ENCODE measurements around the gene MYO5B.

Gene MYO5B

GRCh38 chr18:49988733-49989132, 206.2 kb downstream of the MYO5B start:
- Histone ChIP-seq H3K9me3 (ENCODE audit: control extremely low read depth in 1 of 5, control insufficient read depth in 4 of 5, insufficient read depth in 2 of 5, low read depth in 1 of 5, low read length in 4 of 5) (no peaks in the 10 kb centered on the region), H3K4me1 (ENCODE audit: control extremely low read depth in 1 of 4, control insufficient read depth in 4 of 4, insufficient read depth in 4 of 4, low read length in 3 of 4) (peaks cover 0 to 11% (median 0%) of the 10 kb centered on the region in 4 experiments), H3K4me3 (ENCODE audit: control insufficient read depth in 1 of 7, extremely low read depth in 1 of 7, insufficient read depth in 4 of 7, low read depth in 2 of 7, low read length in 6 of 7) (no peak overlapping the region), H3K36me3 (ENCODE audit: control insufficient read depth in 4 of 4, insufficient read depth in 4 of 4, low read length in 3 of 4) (no peaks in the 10 kb centered on the region), H3K27ac (ENCODE audit: insufficient read depth in 1 of 2, low read depth in 1 of 2, low read length in 2 of 2, poor library complexity in 1 of 2, severe bottlenecking in 2 of 2) (no peak overlapping the region), H3K27me3 (replicated peaks in 2 of 5; ENCODE audit: control insufficient read depth in 4 of 5, insufficient read depth in 5 of 5, low read length in 4 of 5) (peaks cover 0 to 6% (median 0%) of the 10 kb centered on the region in 5 experiments)
- ChIA-PET POLR2A (no interaction called here), CTCF (interaction anchor here (0.6 kb wide), 1 partner anchor 485 kb away, joined by 3 read pairs; no protein-coding TSS in a partner anchor)
- DNase-seq, result no peak
- WGBS (ENCODE audit: insufficient coverage), result 88% methylated on average over 2 of the region's 2 CpGs

GRCh38 chr18:49988101-49988500, 206.8 kb downstream of the MYO5B start:
- Histone ChIP-seq H3K27ac (ENCODE audit: insufficient read depth in 1 of 2, low read depth in 1 of 2, low read length in 2 of 2, poor library complexity in 1 of 2, severe bottlenecking in 2 of 2) (no peak overlapping the region), H3K4me1 (ENCODE audit: control extremely low read depth in 1 of 4, control insufficient read depth in 4 of 4, insufficient read depth in 4 of 4, low read length in 3 of 4) (peaks cover 0 to 11% (median 0%) of the 10 kb centered on the region in 4 experiments), H3K27me3 (replicated peaks in 2 of 5; ENCODE audit: control insufficient read depth in 4 of 5, insufficient read depth in 5 of 5, low read length in 4 of 5) (peaks cover 0 to 6% (median 3%) of the 10 kb centered on the region in 5 experiments), H3K36me3 (ENCODE audit: control insufficient read depth in 4 of 4, insufficient read depth in 4 of 4, low read length in 3 of 4) (no peaks in the 10 kb centered on the region), H3K4me3 (ENCODE audit: control insufficient read depth in 1 of 7, extremely low read depth in 1 of 7, insufficient read depth in 4 of 7, low read depth in 2 of 7, low read length in 6 of 7) (no peak overlapping the region), H3K9me3 (ENCODE audit: control extremely low read depth in 1 of 5, control insufficient read depth in 4 of 5, insufficient read depth in 2 of 5, low read depth in 1 of 5, low read length in 4 of 5) (no peaks in the 10 kb centered on the region)
- ChIA-PET CTCF (interaction anchor here (0.6 kb wide), 1 partner anchor 484 kb away, joined by 3 read pairs; no protein-coding TSS in a partner anchor), POLR2A (no interaction called here)
- no peak for DNase-seq
- WGBS (ENCODE audit: insufficient coverage), result 100% methylated on average over 4 of the region's 5 CpGs

GRCh38 chr18:49985236-49985635, 209.7 kb downstream of the MYO5B start:
- no peak overlapping the region for H3K4me3 ChIP-seq (ENCODE audit: control insufficient read depth in 1 of 7, extremely low read depth in 1 of 7, insufficient read depth in 4 of 7, low read depth in 2 of 7, low read length in 6 of 7)
- H3K9me3 ChIP-seq (ENCODE audit: control extremely low read depth in 1 of 5, control insufficient read depth in 4 of 5, insufficient read depth in 2 of 5, low read depth in 1 of 5, low read length in 4 of 5), result no peaks in the 10 kb centered on the region
- WGBS (ENCODE audit: insufficient coverage), result 80% methylated on average over 3 of the region's 3 CpGs
- H3K4me1 ChIP-seq (ENCODE audit: control extremely low read depth in 1 of 4, control insufficient read depth in 4 of 4, insufficient read depth in 4 of 4, low read length in 3 of 4), result peaks cover 0 to 11% (median 0%) of the 10 kb centered on the region in 4 experiments
- CTCF ChIA-PET, result no interaction called here
- DNase-seq, result no peak
- no peak overlapping the region for H3K27ac ChIP-seq (ENCODE audit: insufficient read depth in 1 of 2, low read depth in 1 of 2, low read length in 2 of 2, poor library complexity in 1 of 2, severe bottlenecking in 2 of 2)
- no peaks in the 10 kb centered on the region for H3K36me3 ChIP-seq (ENCODE audit: control insufficient read depth in 4 of 4, insufficient read depth in 4 of 4, low read length in 3 of 4)
- POLR2A ChIA-PET, result no interaction called here
- peaks cover 0 to 6% (median 5%) of the 10 kb centered on the region in 5 experiments for H3K27me3 ChIP-seq (replicated peaks in 2 of 5; ENCODE audit: control insufficient read depth in 4 of 5, insufficient read depth in 5 of 5, low read length in 4 of 5)

GRCh38 chr18:49980896-49981295, 214.1 kb downstream of the MYO5B start:
- Histone ChIP-seq H3K4me3 (ENCODE audit: control insufficient read depth in 1 of 7, extremely low read depth in 1 of 7, insufficient read depth in 4 of 7, low read depth in 2 of 7, low read length in 6 of 7) (no peak overlapping the region), H3K9me3 (ENCODE audit: control extremely low read depth in 1 of 5, control insufficient read depth in 4 of 5, insufficient read depth in 2 of 5, low read depth in 1 of 5, low read length in 4 of 5) (no peaks in the 10 kb centered on the region), H3K27ac (ENCODE audit: insufficient read depth in 1 of 2, low read depth in 1 of 2, low read length in 2 of 2, poor library complexity in 1 of 2, severe bottlenecking in 2 of 2) (no peak overlapping the region), H3K27me3 (replicated peaks in 2 of 5; ENCODE audit: control insufficient read depth in 4 of 5, insufficient read depth in 5 of 5, low read length in 4 of 5) (peaks cover 0 to 9% (median 4%) of the 10 kb centered on the region in 5 experiments), H3K4me1 (ENCODE audit: control extremely low read depth in 1 of 4, control insufficient read depth in 4 of 4, insufficient read depth in 4 of 4, low read length in 3 of 4) (no peaks in the 10 kb centered on the region), H3K36me3 (ENCODE audit: control insufficient read depth in 4 of 4, insufficient read depth in 4 of 4, low read length in 3 of 4) (no peaks in the 10 kb centered on the region)
- CTCF ChIA-PET, result no interaction called here
- WGBS (ENCODE audit: insufficient coverage), result 93% methylated on average over 4 of the region's 4 CpGs
- no peak for DNase-seq
- POLR2A ChIA-PET, result no interaction called here

GRCh38 chr18:49976795-49977560, 218.0 kb downstream of the MYO5B start:
- Histone ChIP-seq H3K9me3 (ENCODE audit: control extremely low read depth in 1 of 5, control insufficient read depth in 4 of 5, insufficient read depth in 2 of 5, low read depth in 1 of 5, low read length in 4 of 5) (no peaks in the 10 kb centered on the region), H3K4me3 (ENCODE audit: control insufficient read depth in 1 of 7, extremely low read depth in 1 of 7, insufficient read depth in 4 of 7, low read depth in 2 of 7, low read length in 6 of 7) (no peak overlapping the region), H3K27me3 (replicated peaks in 2 of 5; ENCODE audit: control insufficient read depth in 4 of 5, insufficient read depth in 5 of 5, low read length in 4 of 5) (peaks cover 0 to 9% (median 2%) of the 10 kb centered on the region in 5 experiments), H3K36me3 (ENCODE audit: control insufficient read depth in 4 of 4, insufficient read depth in 4 of 4, low read length in 3 of 4) (no peaks in the 10 kb centered on the region), H3K4me1 (ENCODE audit: control extremely low read depth in 1 of 4, control insufficient read depth in 4 of 4, insufficient read depth in 4 of 4, low read length in 3 of 4) (no peaks in the 10 kb centered on the region), H3K27ac (ENCODE audit: insufficient read depth in 1 of 2, low read depth in 1 of 2, low read length in 2 of 2, poor library complexity in 1 of 2, severe bottlenecking in 2 of 2) (no peak overlapping the region)
- POLR2A ChIA-PET, result no interaction called here
- 89% methylated on average over 10 of the region's 15 CpGs for WGBS (ENCODE audit: insufficient coverage)
- CTCF ChIA-PET, result interaction anchor here (0.8 kb wide), 1 partner anchor 10 kb away, joined by 3 read pairs; no protein-coding TSS in a partner anchor
- DNase-seq, result no peak

- DNase-seq, result no peak
- CTCF ChIA-PET, result no interaction called here
- WGBS (ENCODE audit: insufficient coverage), result 95% methylated on average over 2 of the region's 3 CpGs
These were observed 218.9 kb downstream of the MYO5B start for GRCh38 chr18:49976001-49976400.

GRCh38 chr18:49974079-49974478, 220.9 kb downstream of the MYO5B start:
- no peak overlapping the region for H3K4me3 ChIP-seq (ENCODE audit: control insufficient read depth in 1 of 7, extremely low read depth in 1 of 7, insufficient read depth in 4 of 7, low read depth in 2 of 7, low read length in 6 of 7)
- no peak overlapping the region for H3K27ac ChIP-seq (ENCODE audit: insufficient read depth in 1 of 2, low read depth in 1 of 2, low read length in 2 of 2, poor library complexity in 1 of 2, severe bottlenecking in 2 of 2)
- no peaks in the 10 kb centered on the region for H3K9me3 ChIP-seq (ENCODE audit: control extremely low read depth in 1 of 5, control insufficient read depth in 4 of 5, insufficient read depth in 2 of 5, low read depth in 1 of 5, low read length in 4 of 5)
- H3K27me3 ChIP-seq (replicated peaks in 2 of 5; ENCODE audit: control insufficient read depth in 4 of 5, insufficient read depth in 5 of 5, low read length in 4 of 5), result peaks cover 0 to 15% (median 3%) of the 10 kb centered on the region in 5 experiments
- ChIA-PET POLR2A (no interaction called here), CTCF (no interaction called here)
- no peaks in the 10 kb centered on the region for H3K36me3 ChIP-seq (ENCODE audit: control insufficient read depth in 4 of 4, insufficient read depth in 4 of 4, low read length in 3 of 4)
- H3K4me1 ChIP-seq (ENCODE audit: control extremely low read depth in 1 of 4, control insufficient read depth in 4 of 4, insufficient read depth in 4 of 4, low read length in 3 of 4), result no peaks in the 10 kb centered on the region
- 96% methylated on average over 9 of the region's 9 CpGs for WGBS (ENCODE audit: insufficient coverage)
- no peak for DNase-seq

More at GRCh38 chr18:49976001-49976400, 218.9 kb downstream of the MYO5B start:
- no peaks in the 10 kb centered on the region for H3K36me3 ChIP-seq (ENCODE audit: control insufficient read depth in 4 of 4, insufficient read depth in 4 of 4, low read length in 3 of 4)
- no peaks in the 10 kb centered on the region for H3K4me1 ChIP-seq (ENCODE audit: control extremely low read depth in 1 of 4, control insufficient read depth in 4 of 4, insufficient read depth in 4 of 4, low read length in 3 of 4)
- H3K27ac ChIP-seq (ENCODE audit: insufficient read depth in 1 of 2, low read depth in 1 of 2, low read length in 2 of 2, poor library complexity in 1 of 2, severe bottlenecking in 2 of 2), result no peak overlapping the region
- peaks cover 0 to 15% (median 6%) of the 10 kb centered on the region in 5 experiments for H3K27me3 ChIP-seq (replicated peaks in 2 of 5; ENCODE audit: control insufficient read depth in 4 of 5, insufficient read depth in 5 of 5, low read length in 4 of 5)
- H3K4me3 ChIP-seq (ENCODE audit: control insufficient read depth in 1 of 7, extremely low read depth in 1 of 7, insufficient read depth in 4 of 7, low read depth in 2 of 7, low read length in 6 of 7), result no peak overlapping the region
- no peaks in the 10 kb centered on the region for H3K9me3 ChIP-seq (ENCODE audit: control extremely low read depth in 1 of 5, control insufficient read depth in 4 of 5, insufficient read depth in 2 of 5, low read depth in 1 of 5, low read length in 4 of 5)
- POLR2A ChIA-PET, result no interaction called here
